HG03469 (cell line): Measurements from ENCODE around the gene OPRL1.

Experiments used
- ATAC-seq: cut with Tn5 transposase; IDR thresholded peaks from one replicate; pipeline ENCODE4 v1.9.1; 2021; ENCODE audit warnings: mild to moderate bottlenecking, moderate library complexity, moderate number of reproducible peaks; ENCODE audit not compliant: unreplicated experiment

The OPRL1 gene

DNA sequence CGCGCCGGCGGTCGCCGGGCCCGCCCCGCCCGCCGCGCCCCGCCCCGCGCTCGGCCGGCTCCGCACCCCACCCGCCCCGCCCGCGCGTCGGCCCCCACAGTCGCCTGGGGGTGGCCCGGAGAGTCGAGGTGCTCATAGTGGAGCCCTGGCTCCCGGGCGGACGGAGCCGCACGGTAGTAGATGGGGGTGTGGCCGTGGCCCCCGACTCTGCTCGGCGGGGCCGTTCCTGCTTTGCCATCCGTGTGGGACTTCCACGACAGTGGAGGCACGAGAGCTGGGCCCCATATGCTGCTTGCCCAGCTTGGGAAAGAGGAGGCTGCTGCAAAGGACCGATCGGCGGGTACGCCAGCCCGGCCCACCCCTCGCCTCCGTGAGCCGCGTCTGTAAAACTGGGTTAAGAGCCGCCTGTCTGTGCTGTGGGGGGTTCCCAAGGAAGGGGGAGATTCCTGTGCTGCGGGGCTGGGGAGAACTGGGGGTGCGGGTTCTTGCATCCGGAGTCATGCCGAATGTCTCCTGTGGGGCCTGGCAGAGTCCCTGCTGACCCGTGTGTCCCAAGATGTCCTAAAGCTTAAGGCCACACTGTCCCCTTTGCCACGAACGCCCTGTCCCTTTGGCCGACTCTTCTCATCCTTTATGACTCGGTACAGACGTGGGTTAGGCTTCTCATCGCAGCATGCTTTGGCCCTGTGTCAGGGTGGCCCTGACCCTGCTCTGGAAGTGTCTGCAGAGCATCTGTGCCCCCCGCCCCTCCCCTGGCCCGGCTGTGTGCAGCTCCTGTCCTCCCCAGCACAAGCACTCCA lies at the start of gene OPRL1:
OPRL1 (plus strand) TSS at position 70 of the 800 bp plus-strand sequence. CDS start 12,639 bp downstream, outside the sequence.
- no peak for ATAC-seq

DNA sequence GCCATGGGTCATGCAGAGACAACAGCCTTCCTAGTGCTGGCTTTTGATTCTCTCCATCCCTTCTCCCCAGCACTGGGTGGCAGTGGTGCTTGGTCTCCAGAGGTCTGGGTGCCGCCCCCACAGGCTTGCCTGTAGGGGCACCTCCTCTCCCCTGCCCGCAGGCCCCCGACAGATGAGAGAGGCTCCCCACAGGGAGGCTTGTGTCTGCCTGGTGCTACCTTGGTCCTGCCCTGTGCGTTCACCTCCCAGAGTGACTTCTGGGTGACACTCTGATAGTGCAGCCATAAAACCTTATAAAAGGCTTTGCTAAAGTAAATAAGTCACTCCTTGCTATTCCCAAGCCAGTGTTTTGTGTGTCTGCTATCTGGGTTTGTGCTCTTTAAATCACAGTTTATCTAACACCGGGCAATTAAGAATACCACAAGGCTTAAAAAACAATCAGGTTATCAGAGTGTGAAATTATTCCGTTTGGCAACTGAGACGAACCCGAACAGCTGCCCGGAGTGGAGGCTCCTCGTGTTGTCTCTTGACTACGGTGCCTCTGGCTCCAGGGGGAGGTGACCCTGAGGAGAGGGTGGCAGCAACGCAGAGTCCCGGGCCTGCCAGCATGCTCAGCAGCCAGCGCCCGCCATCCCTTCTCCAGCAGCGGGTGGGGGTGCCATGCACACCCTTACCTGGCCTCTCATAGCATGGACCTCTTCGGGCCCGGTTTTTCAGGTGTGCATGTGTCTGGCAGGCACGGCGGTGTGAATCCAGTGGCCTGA lies 49.3 kb upstream of the OPRL1 start:
- ATAC-seq: no peak

DNA sequence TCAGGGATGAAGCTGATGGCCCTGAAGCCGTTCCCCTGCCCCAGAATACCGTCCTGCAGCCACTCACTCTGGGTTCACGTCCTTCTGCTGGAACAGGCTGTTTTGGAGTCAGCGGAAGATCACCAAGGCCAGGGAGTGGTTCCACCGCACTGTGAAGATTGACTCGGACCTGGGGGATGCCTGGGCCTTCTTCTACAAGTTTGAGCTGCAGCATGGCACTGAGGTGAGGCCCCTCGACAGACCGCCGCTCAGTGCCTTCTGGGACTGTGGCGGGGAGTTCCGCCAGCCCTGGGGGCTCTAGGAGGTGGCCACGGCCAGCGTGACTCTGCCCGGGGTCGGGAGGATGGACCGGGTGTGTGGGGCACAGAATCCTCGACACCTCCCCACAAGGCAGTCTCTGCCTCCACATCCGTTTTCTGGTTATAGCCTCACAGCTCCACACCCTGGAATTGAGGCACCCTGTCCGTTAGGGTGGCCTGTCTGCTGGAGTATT lies 48.0 kb upstream of the OPRL1 start:
- ATAC-seq: no peak

DNA sequence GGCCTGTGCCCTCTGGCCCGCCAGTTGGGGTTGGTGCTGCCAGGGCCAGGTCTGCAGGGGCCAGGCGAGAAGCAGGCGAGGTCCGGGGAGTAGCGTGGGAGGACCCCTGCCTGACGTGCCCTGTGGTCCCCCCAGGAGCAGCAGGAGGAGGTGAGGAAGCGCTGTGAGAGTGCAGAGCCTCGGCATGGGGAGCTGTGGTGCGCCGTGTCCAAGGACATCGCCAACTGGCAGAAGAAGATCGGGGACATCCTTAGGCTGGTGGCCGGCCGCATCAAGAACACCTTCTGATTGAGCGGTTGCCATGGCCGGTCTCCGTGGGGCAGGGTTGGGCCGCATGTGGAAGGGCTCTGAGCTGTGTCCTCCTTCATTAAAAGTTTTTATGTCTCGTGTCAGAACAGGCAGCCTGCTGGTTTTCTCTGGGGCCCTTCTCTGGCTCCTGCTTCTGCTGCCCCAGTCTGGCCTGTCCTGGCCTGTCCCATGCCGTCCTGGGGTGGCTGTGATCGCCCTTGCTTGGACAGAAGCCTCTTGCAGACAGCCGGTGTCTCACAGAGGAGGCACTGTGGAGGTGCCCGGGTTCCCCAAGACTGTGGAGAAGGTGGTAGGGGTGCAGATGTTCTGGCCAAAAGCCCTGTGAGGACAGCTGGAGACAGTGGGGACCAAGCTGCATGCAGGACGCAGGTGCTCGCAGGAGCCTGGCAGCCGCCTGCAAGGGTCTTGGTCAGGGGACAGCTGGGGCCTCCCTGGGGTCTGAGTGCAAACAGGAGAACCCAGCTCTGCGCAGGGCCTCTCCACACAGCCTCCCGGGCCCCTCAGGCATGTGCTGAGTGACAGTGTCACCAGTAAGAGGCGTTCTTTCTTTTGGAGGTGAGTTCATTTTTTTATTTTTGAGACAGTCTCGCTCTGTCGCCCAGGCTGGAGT lies 46.9 kb upstream of the OPRL1 start:
- ATAC-seq: no peak

DNA sequence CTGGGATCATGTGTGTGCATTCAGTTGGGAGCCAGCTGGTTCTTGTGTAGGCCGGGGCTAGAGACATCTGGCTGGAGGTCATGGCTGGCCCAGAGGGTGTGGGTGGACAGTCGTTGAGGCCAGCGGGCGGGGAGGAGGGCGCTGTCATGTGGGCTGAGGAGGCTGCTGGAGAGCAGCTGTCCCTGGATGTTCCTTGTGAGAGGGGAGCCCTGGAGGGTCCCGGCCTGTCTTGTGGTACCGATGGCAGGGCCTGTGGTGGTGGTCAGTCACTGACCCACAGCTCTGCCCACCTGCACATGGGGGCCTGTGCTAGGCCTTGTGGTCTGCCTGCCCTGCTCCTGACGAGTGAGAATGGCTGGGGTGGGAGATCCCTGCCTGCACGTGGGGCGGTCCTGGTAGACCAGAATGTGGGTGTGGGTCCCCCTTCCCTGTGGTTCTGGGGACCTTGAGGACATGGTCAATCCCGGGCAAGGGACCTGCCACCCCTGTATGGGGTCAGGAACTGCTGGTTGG lies 45.8 kb upstream of the OPRL1 start:
- ATAC-seq: no peak

DNA sequence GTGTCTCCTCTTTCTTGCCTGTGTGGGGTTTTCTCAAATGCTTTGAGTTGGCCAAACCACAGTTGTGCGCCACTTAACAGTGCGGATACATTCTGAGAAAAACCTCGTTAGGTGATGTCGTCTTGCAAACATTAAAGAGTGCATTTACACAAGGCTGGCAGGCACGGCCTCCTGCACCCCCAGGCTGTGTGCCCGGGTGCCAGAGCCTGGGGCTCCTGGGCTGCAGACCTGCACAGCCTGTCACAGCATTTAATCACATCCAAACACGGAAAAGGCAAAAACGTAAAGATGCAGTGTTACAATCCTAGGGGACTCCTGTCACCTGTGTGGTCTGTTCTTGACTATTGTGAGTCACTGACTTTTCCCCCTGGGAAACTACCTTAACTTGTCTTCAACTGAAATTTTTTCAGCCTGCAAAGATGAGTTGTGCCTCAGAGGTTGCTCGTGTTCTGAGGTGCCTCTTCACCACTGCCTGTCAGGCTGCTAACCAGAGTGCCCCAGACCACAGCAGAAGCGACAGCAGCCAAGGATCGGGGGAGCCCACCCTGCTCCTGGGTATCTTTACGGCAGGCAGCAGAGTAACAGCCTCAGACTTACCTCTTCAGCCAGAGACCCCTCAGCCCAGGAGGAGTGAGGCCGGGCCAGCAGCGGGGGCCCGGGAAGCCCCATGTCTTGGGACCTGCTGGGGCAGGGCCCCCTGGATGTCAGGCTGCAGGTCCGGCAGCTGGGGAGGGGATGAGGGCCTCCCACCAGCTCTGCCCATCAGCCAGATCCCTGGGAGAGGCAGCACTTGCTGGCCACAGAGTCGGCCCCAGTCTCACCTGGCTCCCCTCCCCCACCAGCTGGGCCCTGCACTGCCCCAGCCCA lies 44.6 kb upstream of the OPRL1 start:
- ATAC-seq: no peak

DNA sequence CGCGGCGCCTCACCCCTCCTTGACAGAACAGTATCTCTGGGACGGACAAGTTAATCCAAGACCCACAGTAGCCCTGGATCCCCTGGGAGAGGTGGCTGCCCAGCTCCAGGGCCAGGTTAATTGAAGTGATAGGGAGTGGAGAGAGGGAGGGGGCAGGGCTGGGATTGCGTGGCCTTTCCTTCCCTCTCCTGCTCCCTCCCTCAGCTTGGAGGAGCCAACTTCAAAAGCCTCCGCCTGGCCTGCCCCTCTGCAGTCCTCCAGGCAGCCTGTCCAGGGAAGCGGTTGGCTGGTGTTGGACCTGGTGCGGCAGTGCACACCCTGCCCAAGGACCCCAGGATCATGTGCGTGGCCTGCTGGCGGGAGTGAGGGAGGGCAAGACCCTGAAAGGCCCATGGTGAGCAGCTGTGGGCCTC lies 43.9 kb upstream of the OPRL1 start, which contains the start of gene C20orf204:
C20orf204 (plus strand) TSS at position 250 of the 413 bp plus-strand sequence; CDS start at position 392, 142 bp downstream.
- ATAC-seq: no peak

DNA sequence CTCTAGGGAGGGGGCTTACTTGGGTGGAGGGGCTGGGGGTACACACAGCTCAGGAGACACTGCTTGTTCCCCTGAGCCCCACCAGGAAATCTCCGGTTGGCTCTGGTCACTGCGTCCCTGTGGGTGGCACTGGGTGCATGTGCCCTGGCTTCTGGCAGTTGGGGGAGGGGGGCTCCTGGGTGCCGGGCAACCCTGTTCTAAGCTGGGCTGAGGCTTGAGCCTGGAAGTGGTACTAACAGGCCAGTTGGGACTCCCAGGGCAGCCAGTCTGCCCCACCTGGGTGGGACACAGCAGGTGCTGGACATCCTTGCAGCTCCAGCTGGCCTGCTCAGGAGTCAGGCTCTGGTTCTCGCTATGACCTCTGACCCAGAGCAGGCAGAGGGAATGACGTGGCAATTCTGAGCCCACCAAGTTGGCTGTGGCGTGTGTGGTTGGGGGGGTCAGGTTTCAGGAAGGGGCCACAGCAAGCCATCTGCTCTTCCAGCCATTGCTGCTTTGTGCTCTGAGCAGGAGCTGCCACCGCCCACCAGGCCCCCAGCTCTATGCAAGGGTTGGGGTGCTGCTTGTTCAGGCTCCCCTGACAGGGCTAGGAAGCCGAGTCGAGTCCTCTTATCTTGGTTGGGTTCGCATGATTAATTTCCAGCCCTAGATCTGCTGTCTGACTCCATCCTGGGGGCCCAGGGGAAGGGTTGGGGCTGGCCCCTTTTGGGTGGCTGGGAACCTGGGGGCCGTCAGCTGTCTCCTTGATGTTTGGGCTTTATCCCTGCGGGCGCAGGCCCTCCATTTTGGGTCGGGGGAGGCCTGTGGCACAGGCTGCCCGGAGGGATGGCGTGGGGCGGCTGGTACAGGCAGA lies 43.3 kb upstream of the OPRL1 start:
- ATAC-seq: no peak

DNA sequence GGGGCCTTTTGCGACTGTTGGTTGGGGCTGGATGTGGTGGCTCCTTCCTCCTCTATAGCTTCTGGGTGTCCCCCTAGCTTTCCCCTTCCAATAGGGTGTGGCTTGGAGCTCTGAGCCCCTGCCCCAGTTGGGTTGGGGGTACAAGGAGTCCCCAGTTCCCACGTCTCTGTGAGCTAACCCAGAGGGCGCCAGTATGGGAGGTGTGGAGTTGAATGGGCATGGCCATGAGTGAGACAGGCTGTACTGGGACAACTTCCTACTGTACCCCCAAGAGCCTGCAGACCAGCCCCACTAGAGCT lies 42.7 kb upstream of the OPRL1 start:
- no peak for ATAC-seq

DNA sequence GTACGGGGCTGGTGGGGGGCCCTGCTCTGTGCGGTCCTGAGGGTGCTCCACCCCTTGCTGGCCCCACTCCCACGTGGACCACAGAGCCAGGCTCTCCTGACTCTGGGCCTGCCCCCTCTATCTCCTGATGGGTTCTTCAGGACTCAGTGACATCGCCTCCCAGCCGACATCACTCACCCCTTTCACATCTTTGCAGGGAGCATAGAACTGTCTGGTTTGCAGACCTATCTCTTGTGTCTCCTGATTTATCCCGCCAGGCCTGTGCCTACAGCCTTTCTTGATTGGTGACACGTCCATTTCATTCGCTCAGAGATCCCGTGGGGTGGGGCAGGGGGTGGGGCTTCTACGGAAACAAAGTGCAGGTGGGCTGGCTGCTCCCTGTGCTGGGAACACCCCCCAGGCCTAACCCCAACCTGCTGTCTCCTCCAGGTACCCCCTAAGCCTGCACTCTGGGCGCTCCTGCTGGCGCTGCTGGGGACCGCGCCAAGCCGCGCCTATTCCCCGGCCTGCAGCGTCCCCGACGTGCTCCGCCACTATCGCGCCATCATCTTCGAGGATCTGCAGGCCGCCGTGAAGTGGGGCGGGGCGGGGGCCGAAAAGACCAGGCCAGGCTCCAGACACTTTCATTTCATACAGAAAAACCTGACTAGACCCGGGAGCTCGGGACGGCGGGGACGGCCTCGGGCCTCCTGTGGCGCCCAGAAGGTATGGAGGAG lies 42.2 kb upstream of the OPRL1 start:
- ATAC-seq: no peak

DNA sequence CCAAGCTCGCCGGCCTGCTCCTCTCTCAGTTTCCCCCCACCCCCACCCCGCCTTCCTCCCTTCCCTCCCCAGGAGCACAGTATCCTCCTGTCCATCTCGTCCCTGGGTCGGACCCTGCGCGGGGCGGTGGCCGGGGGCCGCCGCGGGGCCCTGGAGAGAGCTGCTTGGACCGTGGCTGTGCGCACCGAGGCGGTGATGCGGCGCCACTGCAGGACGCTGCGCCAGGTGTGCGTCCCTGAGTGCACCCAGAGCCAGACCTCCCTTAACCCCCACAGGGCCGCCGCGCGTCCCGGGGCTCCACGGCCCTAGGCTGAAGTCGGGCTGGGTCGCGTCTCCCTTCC lies 41.7 kb upstream of the OPRL1 start:
- ATAC-seq: no peak

DNA sequence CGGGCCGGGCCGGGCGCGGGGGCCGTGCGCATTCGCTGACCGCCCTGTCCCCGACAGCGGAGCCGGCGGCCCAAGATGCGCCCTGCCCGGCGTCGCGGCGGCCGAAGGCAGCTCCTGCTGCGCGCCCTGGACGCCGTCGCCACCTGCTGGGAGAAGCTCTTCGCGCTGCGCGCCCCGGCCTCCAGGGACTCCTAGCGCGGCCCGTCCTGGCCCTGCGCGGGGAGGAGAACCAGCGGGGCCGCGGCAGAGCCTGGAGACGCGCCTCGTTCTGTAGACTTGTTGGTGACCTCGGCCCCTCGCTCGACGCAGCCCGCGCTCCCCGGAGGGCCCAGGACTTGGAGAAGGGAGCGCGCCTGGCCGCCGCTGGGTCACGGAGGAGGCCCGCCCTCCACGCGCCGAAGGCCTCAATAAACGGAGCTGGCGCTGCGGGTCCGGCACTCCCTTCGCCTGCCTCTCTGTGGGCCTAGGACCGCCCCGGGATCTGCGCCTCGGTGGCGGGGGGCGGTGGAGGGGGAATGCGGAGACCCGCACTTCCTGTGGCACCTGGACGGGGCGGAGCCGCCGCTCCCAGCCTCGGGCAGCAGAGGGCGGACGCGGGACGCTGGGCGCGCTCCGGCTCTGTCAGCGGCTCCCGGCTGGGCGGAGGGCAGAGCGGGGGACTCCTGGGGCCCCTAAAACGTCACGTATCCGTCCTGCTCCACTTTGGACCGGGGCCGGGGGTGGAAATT lies 41.2 kb upstream of the OPRL1 start:
- peak; percentile 27 for ATAC-seq

DNA sequence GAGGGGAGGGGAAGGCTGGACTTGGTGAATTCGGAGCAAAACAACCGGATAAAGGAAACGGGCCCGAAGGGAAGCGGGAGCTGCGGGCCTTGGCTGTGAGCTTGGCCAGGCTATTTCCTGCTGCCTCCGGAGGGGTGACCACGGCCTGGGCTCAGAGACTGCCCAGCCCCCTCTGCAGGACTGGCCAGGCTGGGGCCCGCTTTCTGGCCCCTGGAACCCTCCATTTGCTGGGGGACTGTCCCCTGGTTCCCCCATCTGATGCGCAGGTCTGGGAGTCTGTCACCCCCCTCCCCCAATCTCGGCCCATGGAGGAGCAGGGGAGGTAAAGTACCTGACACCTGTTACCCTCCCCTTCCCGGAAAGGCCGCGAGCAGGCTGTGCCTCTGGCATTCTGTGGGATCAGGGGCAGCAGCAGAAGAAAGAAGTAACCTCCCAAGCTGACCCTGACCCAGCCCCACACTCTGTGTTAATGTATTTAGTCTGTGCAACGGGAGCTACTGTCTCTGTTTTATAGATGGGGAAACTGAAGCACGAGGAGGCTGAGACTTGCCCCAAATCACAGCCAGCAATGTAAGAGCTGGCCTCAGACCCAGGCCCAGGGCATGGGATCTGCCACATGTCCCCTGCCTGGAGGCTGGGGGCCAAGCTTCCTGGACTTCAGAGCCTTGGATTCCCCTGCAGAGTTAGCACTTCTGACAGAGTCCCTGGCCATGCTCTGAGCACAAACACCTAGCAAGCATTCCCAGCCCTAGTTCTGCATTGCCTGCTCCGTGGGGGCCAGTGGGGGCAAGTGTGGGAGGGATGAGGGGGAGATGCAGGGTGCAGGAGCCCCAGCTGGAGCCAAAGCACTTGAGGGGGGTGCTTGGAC lies 40.4 kb upstream of the OPRL1 start:
- no peak for ATAC-seq

DNA sequence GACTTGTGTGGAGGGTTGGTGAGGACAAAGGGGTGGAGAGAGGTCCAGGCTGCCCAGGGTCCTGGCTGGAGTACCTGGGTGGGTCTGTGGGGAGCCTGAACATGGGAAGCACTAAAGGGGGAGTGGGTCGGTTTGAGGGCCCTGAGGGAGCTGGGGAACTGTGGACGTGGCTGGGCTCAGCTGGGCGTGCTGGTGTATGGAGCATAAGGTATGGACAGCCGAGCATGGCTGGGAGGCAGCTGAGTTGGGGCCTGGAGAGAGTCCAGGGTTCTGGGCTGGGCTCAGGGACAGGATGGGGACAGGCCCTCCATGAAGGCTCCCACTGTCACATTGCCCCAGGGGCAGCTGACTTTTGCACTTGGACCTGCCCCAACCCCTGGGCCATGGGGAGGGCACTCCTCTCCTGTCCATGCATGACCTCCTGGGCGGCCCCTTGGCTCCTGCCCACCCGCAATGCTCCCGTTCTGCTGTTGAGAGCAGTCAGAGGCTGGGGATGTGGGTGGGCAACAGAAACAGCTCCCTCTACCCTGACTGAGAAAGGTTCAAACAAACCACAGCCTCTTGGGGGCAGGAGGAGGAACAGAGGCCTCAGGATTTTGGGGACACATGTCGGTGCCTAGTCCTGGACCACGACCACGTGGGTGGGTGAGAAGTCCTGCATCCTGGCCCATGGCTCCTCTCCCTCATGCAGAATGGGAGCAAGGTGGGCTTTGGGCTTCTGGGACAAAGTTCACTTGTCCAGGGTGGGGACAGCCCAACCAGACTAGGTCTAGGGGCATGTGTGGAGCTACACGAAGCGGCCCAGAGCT lies 39.4 kb upstream of the OPRL1 start:
- no peak for ATAC-seq

DNA sequence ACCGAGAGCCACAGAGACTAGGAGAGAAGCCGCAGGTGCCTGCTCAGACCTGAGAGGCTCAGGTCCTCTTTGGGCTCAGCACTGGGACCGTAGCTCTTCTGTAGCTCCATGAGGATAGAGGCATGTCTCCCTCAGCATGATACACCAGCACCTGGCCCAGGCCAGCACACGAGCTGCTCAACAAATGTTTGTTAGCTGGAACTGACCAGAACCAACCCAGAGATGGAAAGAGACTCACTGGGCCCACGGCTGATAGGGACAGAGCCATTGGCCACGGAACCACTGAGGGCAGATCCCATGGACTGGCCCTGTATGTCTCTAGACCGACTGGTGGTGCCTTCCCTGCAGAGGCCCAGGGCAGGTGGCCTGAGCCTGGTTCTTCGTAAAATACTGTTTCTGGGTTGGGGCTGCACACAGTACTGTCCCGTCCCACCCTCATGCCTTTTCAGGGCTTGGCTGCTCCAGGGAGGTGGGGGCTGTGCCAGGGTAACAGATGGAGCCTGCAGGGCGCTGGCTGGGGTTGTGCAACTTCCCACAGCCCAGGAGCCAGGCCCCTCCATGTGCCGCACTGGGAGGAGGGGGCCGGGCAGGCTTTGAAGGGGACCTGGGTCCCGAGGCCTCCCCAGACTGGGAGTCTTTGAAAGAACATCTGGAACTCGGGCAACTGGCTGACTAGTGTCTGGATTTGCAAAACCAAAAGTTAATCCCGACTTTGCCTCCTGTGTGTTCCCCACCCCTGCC lies 38.7 kb upstream of the OPRL1 start:
- no peak for ATAC-seq

DNA sequence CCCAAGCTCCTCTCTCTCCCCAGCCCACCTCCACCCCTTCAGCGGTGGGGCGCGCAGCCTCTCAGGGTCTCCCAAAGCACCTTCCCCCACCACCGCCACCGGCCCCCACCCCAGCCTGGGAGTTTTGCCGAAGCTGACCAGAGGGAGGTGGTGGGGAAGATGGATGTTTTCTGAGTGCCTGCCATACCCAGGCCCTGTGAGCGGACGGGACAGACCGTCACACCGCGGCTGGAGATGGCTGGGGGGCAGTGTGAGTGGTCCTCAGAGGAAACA lies 38.2 kb upstream of the OPRL1 start:
- ATAC-seq: no peak
